WTC11 (cell line): ENCODE measurements around the gene ABLIM2.

ENCODE experiments used
- GTF2I ChIP-seq: fragments of 250-450 bp; sonication (Bioruptor Pico); conservative IDR thresholded peaks from 2 replicates; pipeline ENCODE4 v1.4.0; 2021; ENCODE audit warnings: mild to moderate bottlenecking
- NR3C1 ChIP-seq: sonication (generic); formaldehyde crosslinking; conservative IDR thresholded peaks from 2 replicates; pipeline ENCODE4 v1.8.1; 2023; ENCODE audit warnings: low read depth, mild to moderate bottlenecking, missing genetic modification reagents
- ZNF219 ChIP-seq: sonication (generic); formaldehyde crosslinking; IDR thresholded peaks from 2 replicates; pipeline ENCODE4 v1.8.0; 2023; ENCODE audit warnings: missing genetic modification reagents, mild to moderate bottlenecking, borderline replicate concordance
- ZNF416 ChIP-seq: fragments of 250-450 bp; sonication (Bioruptor Pico); IDR thresholded peaks from 2 replicates; pipeline ENCODE4 v1.9.0; 2021; ENCODE audit warnings: mild to moderate bottlenecking, inconsistent platforms
- TF ChIP-seq, protein P1 (sequence below): sonication (generic); formaldehyde crosslinking; IDR thresholded peaks from 2 replicates; pipeline ENCODE4 v1.8.1; 2022; ENCODE audit warnings: missing genetic modification reagents, borderline replicate concordance
- TF ChIP-seq, protein P2 (sequence below): fragments of 200-600 bp; IDR thresholded peaks from 2 replicates; pipeline ENCODE4 v1.8.0; 2022; ENCODE audit warnings: antibody characterized with exemption
- TF ChIP-seq, protein P3 (sequence below): fragments of 250-450 bp; sonication (Bioruptor Pico); IDR thresholded peaks from 2 replicates; pipeline ENCODE4 v1.8.0; 2021; ENCODE audit warnings: mild to moderate bottlenecking
- TF ChIP-seq, protein P4 (sequence below): sonication (generic); formaldehyde crosslinking; IDR thresholded peaks from 2 replicates; pipeline ENCODE4 v1.8.1; 2022; ENCODE audit warnings: low read depth, missing genetic modification reagents, borderline replicate concordance

GRCh38 chr4:7932287-7932686, 226.3 kb downstream of the ABLIM2 start:
- TF ChIP-seq NR3C1 (no peak), GTF2I (CRISPR knock-in tag) (no peak), ZNF416 (CRISPR knock-in tag) (no peak), ZNF219 (no peak)
- TF ChIP-seq, protein P1, sequence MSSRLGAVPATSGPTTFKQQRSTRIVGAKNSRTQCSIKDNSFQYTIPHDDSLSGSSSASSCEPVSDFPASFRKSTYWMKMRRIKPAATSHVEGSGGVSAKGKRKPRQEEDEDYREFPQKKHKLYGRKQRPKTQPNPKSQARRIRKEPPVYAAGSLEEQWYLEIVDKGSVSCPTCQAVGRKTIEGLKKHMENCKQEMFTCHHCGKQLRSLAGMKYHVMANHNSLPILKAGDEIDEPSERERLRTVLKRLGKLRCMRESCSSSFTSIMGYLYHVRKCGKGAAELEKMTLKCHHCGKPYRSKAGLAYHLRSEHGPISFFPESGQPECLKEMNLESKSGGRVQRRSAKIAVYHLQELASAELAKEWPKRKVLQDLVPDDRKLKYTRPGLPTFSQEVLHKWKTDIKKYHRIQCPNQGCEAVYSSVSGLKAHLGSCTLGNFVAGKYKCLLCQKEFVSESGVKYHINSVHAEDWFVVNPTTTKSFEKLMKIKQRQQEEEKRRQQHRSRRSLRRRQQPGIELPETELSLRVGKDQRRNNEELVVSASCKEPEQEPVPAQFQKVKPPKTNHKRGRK (CRISPR knock-in tag): no peak
- TF ChIP-seq, protein P2, sequence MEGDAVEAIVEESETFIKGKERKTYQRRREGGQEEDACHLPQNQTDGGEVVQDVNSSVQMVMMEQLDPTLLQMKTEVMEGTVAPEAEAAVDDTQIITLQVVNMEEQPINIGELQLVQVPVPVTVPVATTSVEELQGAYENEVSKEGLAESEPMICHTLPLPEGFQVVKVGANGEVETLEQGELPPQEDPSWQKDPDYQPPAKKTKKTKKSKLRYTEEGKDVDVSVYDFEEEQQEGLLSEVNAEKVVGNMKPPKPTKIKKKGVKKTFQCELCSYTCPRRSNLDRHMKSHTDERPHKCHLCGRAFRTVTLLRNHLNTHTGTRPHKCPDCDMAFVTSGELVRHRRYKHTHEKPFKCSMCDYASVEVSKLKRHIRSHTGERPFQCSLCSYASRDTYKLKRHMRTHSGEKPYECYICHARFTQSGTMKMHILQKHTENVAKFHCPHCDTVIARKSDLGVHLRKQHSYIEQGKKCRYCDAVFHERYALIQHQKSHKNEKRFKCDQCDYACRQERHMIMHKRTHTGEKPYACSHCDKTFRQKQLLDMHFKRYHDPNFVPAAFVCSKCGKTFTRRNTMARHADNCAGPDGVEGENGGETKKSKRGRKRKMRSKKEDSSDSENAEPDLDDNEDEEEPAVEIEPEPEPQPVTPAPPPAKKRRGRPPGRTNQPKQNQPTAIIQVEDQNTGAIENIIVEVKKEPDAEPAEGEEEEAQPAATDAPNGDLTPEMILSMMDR: no peak
- TF ChIP-seq, protein P3, sequence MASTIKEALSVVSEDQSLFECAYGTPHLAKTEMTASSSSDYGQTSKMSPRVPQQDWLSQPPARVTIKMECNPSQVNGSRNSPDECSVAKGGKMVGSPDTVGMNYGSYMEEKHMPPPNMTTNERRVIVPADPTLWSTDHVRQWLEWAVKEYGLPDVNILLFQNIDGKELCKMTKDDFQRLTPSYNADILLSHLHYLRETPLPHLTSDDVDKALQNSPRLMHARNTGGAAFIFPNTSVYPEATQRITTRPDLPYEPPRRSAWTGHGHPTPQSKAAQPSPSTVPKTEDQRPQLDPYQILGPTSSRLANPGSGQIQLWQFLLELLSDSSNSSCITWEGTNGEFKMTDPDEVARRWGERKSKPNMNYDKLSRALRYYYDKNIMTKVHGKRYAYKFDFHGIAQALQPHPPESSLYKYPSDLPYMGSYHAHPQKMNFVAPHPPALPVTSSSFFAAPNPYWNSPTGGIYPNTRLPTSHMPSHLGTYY: no peak
- TF ChIP-seq, protein P4, sequence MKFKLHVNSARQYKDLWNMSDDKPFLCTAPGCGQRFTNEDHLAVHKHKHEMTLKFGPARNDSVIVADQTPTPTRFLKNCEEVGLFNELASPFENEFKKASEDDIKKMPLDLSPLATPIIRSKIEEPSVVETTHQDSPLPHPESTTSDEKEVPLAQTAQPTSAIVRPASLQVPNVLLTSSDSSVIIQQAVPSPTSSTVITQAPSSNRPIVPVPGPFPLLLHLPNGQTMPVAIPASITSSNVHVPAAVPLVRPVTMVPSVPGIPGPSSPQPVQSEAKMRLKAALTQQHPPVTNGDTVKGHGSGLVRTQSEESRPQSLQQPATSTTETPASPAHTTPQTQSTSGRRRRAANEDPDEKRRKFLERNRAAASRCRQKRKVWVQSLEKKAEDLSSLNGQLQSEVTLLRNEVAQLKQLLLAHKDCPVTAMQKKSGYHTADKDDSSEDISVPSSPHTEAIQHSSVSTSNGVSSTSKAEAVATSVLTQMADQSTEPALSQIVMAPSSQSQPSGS (CRISPR knock-in tag): no peak
